IPS-20b (cell line): Measurements from ENCODE around the gene WWOX.

ENCODE experiments used
- H3K27ac ChIP-seq: one replicate; pipeline ENCODE4 v1.5.1; 2013; ENCODE audit warnings: low read length
- H3K27me3 ChIP-seq: 2 replicates; pipeline ENCODE4 v1.6.1; 2013; ENCODE audit warnings: mild to moderate bottlenecking, low read length, inconsistent platforms; ENCODE audit not compliant: insufficient read depth
- H3K36me3 ChIP-seq: 2 replicates; pipeline ENCODE4 v1.6.1; 2013; ENCODE audit warnings: low read depth, mild to moderate bottlenecking, inconsistent platforms, low read length, moderate library complexity; ENCODE audit not compliant: insufficient read depth
- H3K4me1 ChIP-seq: 2 replicates; pipeline ENCODE4 v1.6.1; 2013; ENCODE audit warnings: mild to moderate bottlenecking, control low read depth, inconsistent platforms, low read length, moderate library complexity; ENCODE audit not compliant: insufficient read depth
- H3K4me3 ChIP-seq: 2 replicates; pipeline ENCODE4 v1.5.1; 2013; ENCODE audit warnings: mild to moderate bottlenecking, low read length, inconsistent platforms
- H3K9ac ChIP-seq: 2 replicates; pipeline ENCODE4 v1.6.1; 2013; ENCODE audit warnings: low read depth, mild to moderate bottlenecking, inconsistent platforms, low read length, moderate library complexity
- H3K9me3 ChIP-seq: 2 replicates; pipeline ENCODE4 v1.6.1; 2013; ENCODE audit warnings: mild to moderate bottlenecking, low read depth, low read length, inconsistent platforms; ENCODE audit not compliant: insufficient read depth

The WWOX gene

GRCh38 chr16:78396673-78397072 is 297.2 kb downstream of the WWOX start:
- H3K27ac ChIP-seq, result no peak overlapping the region
- no peak overlapping the region for H3K4me3 ChIP-seq
- H3K4me1 ChIP-seq, result no peaks in the 10 kb centered on the region
- no peak overlapping the region for H3K9ac ChIP-seq
- no peaks in the 10 kb centered on the region; the same call in 1 of the 2 replicates for H3K36me3 ChIP-seq
- H3K9me3 ChIP-seq, result peaks cover 15% of the 10 kb centered on the region
- H3K27me3 ChIP-seq, result no peaks in the 10 kb centered on the region

DNA sequence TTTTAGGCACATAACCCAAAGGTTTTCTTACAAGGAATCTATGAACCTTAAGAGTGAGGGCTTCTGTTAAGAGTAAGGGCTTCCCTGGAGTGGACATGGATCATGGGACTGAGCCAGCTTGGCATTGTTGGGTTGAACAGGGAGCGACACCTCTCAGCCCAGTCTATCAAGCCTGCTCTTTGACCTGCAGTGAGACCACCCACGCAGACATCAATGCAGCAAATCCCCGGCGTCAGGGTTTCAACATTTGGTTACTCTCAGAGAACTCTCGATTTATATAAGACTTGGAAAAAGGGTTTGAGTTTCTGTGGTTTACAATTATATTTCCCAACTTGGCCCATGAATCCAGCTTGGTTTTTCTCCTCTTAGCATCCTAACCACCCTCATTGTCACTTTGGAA is 299.9 kb downstream of the WWOX start:
- no peaks in the 10 kb centered on the region for H3K9me3 ChIP-seq
- no peaks in the 10 kb centered on the region for H3K27me3 ChIP-seq
- H3K4me3 ChIP-seq, result no peak overlapping the region
- H3K4me1 ChIP-seq, result no peaks in the 10 kb centered on the region
- H3K27ac ChIP-seq, result no peak overlapping the region
- H3K9ac ChIP-seq, result no peak overlapping the region
- H3K36me3 ChIP-seq, result no peaks in the 10 kb centered on the region

- Histone ChIP-seq H3K9ac (no peak overlapping the region), H3K4me1 (no peaks in the 10 kb centered on the region), H3K27me3 (no peaks in the 10 kb centered on the region), H3K9me3 (peaks cover 3% of the 10 kb centered on the region; the same call in 1 of the 2 replicates), H3K4me3 (no peak overlapping the region), H3K36me3 (no peaks in the 10 kb centered on the region), H3K27ac (no peak overlapping the region)
Measured at GRCh38 chr16:78402833-78403232, 303.4 kb downstream of the WWOX start.

- no peaks in the 10 kb centered on the region for H3K36me3 ChIP-seq
- H3K9me3 ChIP-seq, result peaks cover 17% of the 10 kb centered on the region; the same call in 1 of the 2 replicates
- no peak overlapping the region for H3K4me3 ChIP-seq
- H3K9ac ChIP-seq, result no peak overlapping the region
- H3K27me3 ChIP-seq, result no peaks in the 10 kb centered on the region
- H3K4me1 ChIP-seq, result no peaks in the 10 kb centered on the region
- no peak overlapping the region for H3K27ac ChIP-seq
Measured at GRCh38 chr16:78405040-78405439, 305.6 kb downstream of the WWOX start.

DNA sequence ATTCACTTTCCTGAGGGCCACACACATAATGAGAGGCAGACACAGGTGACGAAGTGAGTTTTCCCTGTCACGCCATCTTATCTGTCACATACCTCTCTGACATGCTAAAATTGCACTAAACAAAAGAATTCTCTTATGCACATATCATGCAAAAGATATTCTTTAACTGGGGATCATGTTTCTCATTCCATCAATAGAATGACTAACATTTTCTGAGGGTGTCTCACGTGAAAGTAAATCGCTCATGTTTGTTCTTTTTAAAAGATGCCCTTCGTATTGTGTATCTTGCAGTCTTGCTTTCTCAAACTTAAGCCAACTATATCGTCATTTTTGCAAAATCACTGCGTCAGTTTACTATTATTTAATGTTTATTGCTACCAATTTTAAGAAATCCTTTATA is 306.4 kb downstream of the WWOX start:
- Histone ChIP-seq H3K4me1 (no peaks in the 10 kb centered on the region), H3K9me3 (peaks cover 17% of the 10 kb centered on the region; the same call in 1 of the 2 replicates), H3K4me3 (no peak overlapping the region), H3K9ac (no peak overlapping the region), H3K27me3 (no peaks in the 10 kb centered on the region), H3K36me3 (no peaks in the 10 kb centered on the region), H3K27ac (no peak overlapping the region)

GRCh38 chr16:78407191-78407590 is 307.7 kb downstream of the WWOX start:
- Histone ChIP-seq H3K27me3 (no peaks in the 10 kb centered on the region), H3K4me3 (no peak overlapping the region)

DNA sequence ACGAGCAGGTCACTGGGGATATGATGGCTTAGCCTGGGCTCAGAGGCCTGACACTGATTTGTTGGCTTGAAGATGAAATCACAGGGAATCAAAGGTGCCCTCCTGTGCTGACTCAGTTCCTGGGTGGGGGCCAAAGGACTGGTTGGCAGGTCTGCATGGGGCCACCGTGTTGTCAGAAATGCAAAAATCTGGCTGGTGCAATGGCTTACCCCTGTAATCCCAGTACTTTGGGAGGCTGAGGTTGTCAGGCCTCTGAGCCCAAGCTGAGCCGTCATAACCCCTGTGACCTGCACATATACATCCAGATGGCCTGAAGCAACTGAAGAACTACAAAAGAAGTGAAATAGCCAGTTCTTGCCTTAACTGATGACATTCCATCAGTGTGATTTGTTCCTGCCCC is 314.2 kb downstream of the WWOX start:
- Histone ChIP-seq H3K9ac (no peak overlapping the region), H3K36me3 (no peaks in the 10 kb centered on the region), H3K4me3 (no peak overlapping the region), H3K27me3 (no peaks in the 10 kb centered on the region), H3K4me1 (peaks cover 5% of the 10 kb centered on the region; the same call in 1 of the 2 replicates), H3K9me3 (peaks cover 31% of the 10 kb centered on the region; the same call in 1 of the 2 replicates), H3K27ac (no peak overlapping the region)

More at GRCh38 chr16:78407191-78407590, 307.7 kb downstream of the WWOX start:
- no peaks in the 10 kb centered on the region for H3K4me1 ChIP-seq
- H3K9me3 ChIP-seq, result peaks cover 24% of the 10 kb centered on the region; the same call in 1 of the 2 replicates
- H3K36me3 ChIP-seq, result no peaks in the 10 kb centered on the region
- H3K9ac ChIP-seq, result no peak overlapping the region
- no peak overlapping the region for H3K27ac ChIP-seq

- Histone ChIP-seq H3K4me3 (no peak overlapping the region), H3K9me3 (peaks cover 25% of the 10 kb centered on the region; the same call in 1 of the 2 replicates), H3K27me3 (no peaks in the 10 kb centered on the region), H3K4me1 (peaks cover 5% of the 10 kb centered on the region; the same call in 1 of the 2 replicates), H3K36me3 (no peaks in the 10 kb centered on the region), H3K9ac (no peak overlapping the region), H3K27ac (no peak overlapping the region)
Measured at GRCh38 chr16:78415013-78415412, 315.6 kb downstream of the WWOX start.

GRCh38 chr16:78415669-78416068 is 316.2 kb downstream of the WWOX start:
- no peaks in the 10 kb centered on the region for H3K36me3 ChIP-seq
- H3K27ac ChIP-seq, result no peak overlapping the region
- H3K4me1 ChIP-seq, result peaks cover 6% of the 10 kb centered on the region; the same call in 1 of the 2 replicates
- no peak overlapping the region for H3K4me3 ChIP-seq
- H3K9ac ChIP-seq, result no peak overlapping the region
- H3K27me3 ChIP-seq, result no peaks in the 10 kb centered on the region
- H3K9me3 ChIP-seq, result peaks cover 25% of the 10 kb centered on the region; the same call in 1 of the 2 replicates

GRCh38 chr16:78416400-78416799 is 316.9 kb downstream of the WWOX start:
- Histone ChIP-seq H3K4me3 (no peak overlapping the region), H3K36me3 (no peaks in the 10 kb centered on the region), H3K4me1 (peaks cover 9% of the 10 kb centered on the region; the same call in 1 of the 2 replicates), H3K9ac (no peak overlapping the region), H3K27ac (no peak overlapping the region), H3K9me3 (peaks cover 25% of the 10 kb centered on the region; the same call in 1 of the 2 replicates), H3K27me3 (no peaks in the 10 kb centered on the region)

- H3K4me1 ChIP-seq, result peaks cover 10% of the 10 kb centered on the region; the same call in 1 of the 2 replicates
- H3K36me3 ChIP-seq, result no peaks in the 10 kb centered on the region
- no peaks in the 10 kb centered on the region for H3K9me3 ChIP-seq
- H3K4me3 ChIP-seq, result no peak overlapping the region
- H3K9ac ChIP-seq, result peak overlapping the region; percentile 21; the same call in 1 of the 2 replicates
- H3K27ac ChIP-seq, result no peak overlapping the region
- H3K27me3 ChIP-seq, result no peaks in the 10 kb centered on the region
Measured at GRCh38 chr16:78421181-78421708, 321.8 kb downstream of the WWOX start.

GRCh38 chr16:78425281-78425680 is 325.8 kb downstream of the WWOX start:
- Histone ChIP-seq H3K36me3 (no peaks in the 10 kb centered on the region), H3K4me1 (peaks cover 7% of the 10 kb centered on the region; the same call in 1 of the 2 replicates), H3K27me3 (no peaks in the 10 kb centered on the region)

More at GRCh38 chr16:78425281-78425680, 325.8 kb downstream of the WWOX start:
- no peak overlapping the region for H3K27ac ChIP-seq
- no peak overlapping the region for H3K4me3 ChIP-seq
- H3K9me3 ChIP-seq, result no peaks in the 10 kb centered on the region
- no peak overlapping the region for H3K9ac ChIP-seq
